Measurements from ENCODE around the gene NMNAT3.

Gene NMNAT3

GRCh38 chr3:139677388-139678155 is at the start of gene NMNAT3:
Gene NMNAT3 (minus strand): TSS chr3:139677972. CDS start chr3:139627724, 50,248 bp downstream.
- no peak for DNase-seq

DNA sequence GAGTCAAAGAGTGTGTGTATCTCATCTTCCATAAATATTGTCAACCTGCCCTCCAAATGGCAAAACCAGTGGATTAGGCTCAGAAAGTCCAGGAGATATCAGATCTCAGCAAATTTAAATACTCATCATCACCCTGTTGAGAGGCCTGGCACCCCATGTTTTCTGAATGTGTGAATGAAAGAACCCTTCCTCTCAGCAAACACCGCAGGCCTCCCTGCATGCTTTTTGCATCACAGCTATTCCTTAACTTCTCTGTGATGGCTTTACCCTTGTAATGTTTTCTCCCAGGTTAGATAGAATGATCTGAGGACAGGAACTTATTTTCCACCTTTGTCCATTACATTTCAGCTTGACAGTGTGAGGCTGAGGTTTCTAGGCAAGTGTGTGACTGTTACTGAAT is 43.6 kb upstream of the NMNAT3 start:
- DNase-seq: no peak

DNA sequence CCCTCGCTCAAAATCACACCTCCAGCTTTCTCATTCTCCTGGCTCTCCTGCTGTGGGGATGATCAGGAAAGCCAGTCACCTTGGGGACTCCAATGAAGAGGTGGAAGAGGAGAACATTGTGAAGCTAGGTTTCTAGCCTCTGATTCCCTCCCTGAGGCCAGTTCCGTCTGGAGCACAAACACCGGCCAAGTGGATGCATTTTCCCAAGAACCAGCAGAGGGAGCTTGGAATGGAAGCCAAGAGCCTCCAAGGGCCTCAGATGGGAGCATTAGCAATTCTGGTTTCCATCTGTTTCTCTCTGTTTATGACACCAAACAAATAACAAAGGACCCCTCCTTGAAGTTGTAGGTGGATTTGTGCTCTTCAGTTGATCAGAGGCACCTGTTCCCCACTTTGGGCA is 40.6 kb upstream of the NMNAT3 start:
- DNase-seq: no peak

GRCh38 chr3:139716908-139717485 is 39.2 kb upstream of the NMNAT3 start:
- no peak for DNase-seq

DNA sequence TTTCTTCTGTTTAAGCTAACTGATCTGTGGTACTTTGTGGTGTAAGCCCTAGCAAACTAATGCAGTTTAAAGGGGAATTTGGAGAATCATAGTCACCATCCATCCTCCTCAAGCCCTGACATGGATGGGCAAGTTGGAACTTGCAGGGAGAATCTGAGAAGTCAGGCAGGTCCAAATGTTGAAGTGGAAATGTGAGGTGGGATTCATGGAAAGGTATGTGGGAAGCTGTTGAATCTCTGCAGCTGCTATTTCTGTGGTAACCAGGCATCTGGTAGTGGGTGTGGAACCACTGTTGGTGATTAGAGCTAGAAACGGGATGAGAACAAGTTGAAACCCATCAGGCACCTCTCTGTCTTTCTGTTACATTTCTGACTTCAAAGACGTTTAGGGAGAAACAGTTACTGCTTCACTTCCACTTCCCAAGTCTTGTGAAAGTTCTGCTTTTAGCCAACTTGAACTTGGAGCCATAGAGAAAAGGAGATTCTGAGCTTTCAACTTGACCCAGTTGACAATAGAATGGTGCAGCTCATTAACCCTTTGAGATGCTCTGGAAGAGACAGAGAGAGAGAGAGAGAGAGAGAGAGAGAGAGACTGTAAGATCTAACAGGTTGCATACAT is 38.1 kb upstream of the NMNAT3 start:
- DNase-seq: no peak

- no peak for DNase-seq
These were observed 37.4 kb upstream of the NMNAT3 start for GRCh38 chr3:139715166-139715565.

- no peak for DNase-seq
These were observed 32.4 kb upstream of the NMNAT3 start for GRCh38 chr3:139710212-139710611.

- DNase-seq: no peak
These were observed 27.9 kb upstream of the NMNAT3 start for GRCh38 chr3:139705631-139706030.

GRCh38 chr3:139696314-139696604 is 18.5 kb upstream of the NMNAT3 start:
- DNase-seq: no peak

GRCh38 chr3:139695426-139696313 is 17.9 kb upstream of the NMNAT3 start:
- DNase-seq: no peak

DNA sequence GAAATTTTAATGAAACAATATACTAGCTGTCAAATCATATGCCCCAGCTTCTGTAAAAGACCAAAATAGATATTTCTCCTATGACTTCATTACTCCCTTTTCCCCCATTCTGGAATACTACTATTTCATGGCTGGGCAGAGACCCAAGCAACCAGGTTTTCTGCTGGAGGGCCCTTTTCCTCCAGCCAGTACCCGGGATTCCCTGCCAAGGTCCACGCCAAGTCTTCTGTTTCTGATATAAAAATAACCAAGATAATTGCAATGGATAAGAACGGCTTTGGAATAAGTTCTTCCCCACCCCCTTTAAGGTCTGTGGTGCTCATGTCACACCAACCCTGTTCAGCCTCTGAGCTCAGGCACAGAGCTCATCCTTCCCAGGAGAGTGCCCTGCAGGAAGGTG is 17.2 kb upstream of the NMNAT3 start:
- DNase-seq: no peak

DNA sequence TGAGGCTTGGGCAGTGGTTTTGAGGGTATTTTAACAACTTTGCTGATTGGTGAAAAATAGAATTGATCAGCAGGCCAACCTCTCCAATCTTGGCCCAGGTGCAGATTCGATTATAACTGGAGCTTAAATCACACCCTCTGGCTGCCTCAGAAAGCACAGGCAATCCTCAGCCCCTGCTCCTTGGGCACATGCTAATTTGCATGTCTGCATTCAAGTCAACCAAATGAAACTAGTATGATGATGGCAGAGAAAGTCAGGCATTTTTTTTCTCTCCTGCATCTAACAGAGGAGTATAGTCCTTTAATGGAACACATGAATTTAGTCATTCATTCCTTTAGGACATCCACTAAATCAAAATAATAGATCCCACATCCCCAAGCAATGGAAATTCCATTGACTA is 16.8 kb upstream of the NMNAT3 start:
- DNase-seq: no peak

DNA sequence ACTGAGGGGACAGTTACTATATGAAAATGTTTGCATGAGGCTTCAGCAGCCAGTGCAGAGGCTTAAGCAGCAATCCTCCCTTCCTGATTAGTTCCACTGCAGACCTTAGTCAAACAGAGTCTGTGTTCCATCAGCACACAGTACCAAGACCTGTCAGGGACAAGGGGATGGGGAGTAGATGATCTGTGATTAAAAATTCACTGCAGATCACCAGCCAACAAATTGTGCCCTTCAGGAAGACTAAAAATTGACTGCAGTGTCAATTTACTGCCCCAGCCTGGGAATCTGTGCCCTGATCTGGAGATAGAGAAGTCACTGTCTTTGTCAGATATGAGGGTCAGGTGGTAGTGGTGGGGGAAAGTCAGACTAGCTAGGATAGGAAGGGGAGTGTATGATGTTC is 13.8 kb upstream of the NMNAT3 start:
- no peak for DNase-seq

GRCh38 chr3:139689708-139690228 is 12.0 kb upstream of the NMNAT3 start:
- DNase-seq: no peak

DNA sequence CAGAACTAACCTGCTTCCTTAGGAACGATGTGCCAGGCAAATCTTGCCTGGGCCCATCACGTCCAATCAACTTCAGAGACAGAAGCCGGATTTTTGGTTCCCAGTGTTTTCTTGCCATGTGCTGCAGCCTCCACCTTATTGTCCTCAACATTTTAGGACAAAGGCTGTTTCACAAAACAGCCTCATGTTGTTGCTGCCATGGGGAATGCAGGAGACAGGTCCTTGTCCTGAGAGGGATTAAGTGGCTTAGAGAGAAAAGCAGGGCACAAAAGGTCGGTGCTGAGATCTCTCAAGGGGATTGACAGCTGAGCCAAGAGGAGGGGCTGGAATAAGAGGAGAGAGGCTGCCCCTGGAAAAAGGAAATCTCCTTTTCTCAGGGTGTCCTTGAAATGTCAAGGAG is 11.3 kb upstream of the NMNAT3 start:
- DNase-seq: no peak

DNA sequence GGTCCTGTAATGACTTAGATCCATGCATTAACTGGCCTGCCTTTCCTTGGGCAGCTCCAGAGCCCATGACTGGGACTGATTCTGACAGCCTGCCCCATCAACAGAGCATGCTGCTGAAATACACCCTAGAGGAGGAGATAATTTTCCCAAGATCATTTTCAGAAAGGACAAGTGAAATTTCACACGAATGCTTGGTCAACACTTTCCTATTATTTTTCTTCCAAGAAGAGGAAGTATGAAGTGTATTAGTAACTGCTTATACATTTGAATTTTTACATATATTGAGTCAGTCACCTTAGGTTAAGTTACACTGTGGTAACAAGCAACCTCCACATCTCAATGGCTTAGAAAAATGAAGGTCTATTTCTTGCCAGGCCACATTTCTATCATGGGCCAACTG is 9.7 kb upstream of the NMNAT3 start:
- DNase-seq: no peak

- DNase-seq: no peak
These were observed 8.9 kb upstream of the NMNAT3 start for GRCh38 chr3:139686624-139687023.

GRCh38 chr3:139686206-139686605 is 8.4 kb upstream of the NMNAT3 start:
- DNase-seq: no peak

DNA sequence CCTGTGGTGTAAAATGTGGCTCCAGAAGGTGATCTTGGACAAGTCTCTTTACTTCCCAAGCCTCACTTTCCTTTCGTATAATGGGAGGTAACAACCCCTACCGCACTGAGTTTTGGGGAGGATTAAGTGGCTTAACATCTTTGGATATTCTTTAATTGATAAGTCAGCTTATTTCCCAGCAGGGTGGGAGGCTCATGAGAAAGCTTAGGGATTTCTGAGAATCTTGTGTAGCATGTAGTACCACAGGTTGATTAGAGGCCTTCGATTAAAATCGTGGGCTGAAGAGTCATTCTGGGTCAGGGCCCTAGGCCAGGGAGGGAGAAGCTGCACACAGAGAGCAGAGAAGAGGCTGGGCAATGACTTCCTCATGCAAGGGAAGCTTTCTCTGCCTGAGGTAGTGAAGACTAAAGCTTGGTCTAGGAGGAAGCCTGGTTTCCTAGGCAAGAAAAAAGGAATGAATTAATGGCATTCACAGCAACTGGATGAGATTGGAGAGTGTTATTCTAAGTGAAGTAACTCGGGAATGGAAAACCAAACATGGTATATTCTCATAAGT is 1.5 kb upstream of the NMNAT3 start:
- no peak for DNase-seq

DNA sequence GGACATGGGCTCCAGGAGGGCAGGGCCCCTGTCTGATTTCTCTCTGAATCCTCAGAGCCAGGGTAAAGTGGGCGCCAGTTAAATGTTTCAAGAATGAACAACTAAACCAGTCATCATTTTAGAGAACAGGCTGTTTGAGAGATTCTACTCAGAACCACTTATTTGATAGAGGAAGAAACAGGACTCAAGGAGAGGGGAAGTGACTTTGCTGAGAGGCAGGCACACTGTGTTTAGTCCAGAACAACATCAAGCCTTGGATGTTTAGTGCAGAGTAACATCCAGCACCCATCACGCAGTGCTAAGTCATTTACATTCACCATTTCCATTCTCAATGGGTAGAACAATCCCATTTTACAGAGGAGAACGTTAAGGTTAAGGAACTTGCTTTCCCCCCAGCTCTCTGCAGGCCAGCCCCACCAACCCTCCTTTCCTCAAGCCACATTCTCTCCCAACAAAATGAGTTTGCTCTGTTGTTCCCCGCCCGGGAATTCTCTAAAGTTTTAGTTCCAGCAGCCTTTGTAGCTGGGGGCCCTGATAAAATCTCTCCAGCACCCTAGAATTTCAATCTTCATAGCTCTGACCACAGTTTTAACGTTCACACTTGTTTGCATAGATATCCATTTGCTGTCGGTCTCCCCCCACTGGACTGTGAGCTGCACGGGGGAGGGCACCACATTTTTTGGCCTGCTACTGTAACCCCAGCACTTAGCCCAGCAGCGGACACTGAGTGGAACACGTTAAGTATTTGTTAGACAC is 962 bp downstream of the NMNAT3 start:
- DNase-seq: no peak

DNA sequence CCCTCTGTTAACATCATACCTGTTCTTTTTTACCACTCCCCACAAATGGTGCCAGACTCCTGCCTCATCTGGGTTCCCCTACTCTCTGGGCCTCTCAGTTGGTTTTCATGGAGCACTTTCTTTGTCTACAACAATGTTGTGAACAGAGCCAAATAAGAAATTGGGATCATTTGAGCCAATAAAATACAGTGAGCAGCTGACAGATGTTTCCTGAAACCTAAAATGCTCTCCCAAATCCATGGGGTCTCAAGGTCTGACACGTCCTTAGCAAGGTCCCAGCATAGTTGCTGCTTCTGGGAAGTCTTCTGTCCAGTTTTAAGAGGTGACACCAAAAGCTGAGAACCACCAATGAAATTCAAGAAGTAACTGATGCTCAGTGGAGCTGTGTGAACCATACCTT is 1.7 kb downstream of the NMNAT3 start:
- no peak for DNase-seq

GRCh38 chr3:139675327-139675726 is 2.4 kb downstream of the NMNAT3 start:
- DNase-seq: no peak
